Duodenal mucosa (tissue), 2 donors: Measurements from ENCODE around the gene HECA.

ENCODE experiments used
- H3K27ac ChIP-seq: one replicate; pipeline ENCODE4 v1.7.0; 2013; ENCODE audit warnings: low read depth, low read length
- H3K27me3 ChIP-seq, 2 donors: one replicate each; pipeline ENCODE4 v1.7.0; 2013; ENCODE audit warnings: low read length in 2 of 2, control low read depth in 1 of 2; ENCODE audit not compliant: insufficient read depth in 2 of 2, control insufficient read depth in 1 of 2
- H3K36me3 ChIP-seq, 2 donors: one replicate each; pipeline ENCODE4 v1.7.0; 2013; ENCODE audit warnings: low read length in 2 of 2, control low read depth in 1 of 2; ENCODE audit not compliant: insufficient read depth in 2 of 2, control insufficient read depth in 1 of 2
- H3K4me1 ChIP-seq, 2 donors: one replicate each; pipeline ENCODE4 v1.7.0; 2013; ENCODE audit warnings: low read length in 2 of 2, control low read depth in 1 of 2; ENCODE audit not compliant: insufficient read depth in 2 of 2, control insufficient read depth in 1 of 2
- H3K4me3 ChIP-seq, 2 donors: one replicate each; pipeline ENCODE4 v1.7.0; 2013; ENCODE audit warnings: low read length in 2 of 2, low read depth in 1 of 2
- H3K9ac ChIP-seq, 2 donors: one replicate each; pipeline ENCODE4 v1.7.0; 2013; ENCODE audit warnings: low read length in 2 of 2, low read depth in 1 of 2
- H3K9me3 ChIP-seq, 2 donors: one replicate each; pipeline ENCODE4 v1.7.0; 2013; ENCODE audit warnings: low read length in 2 of 2, control low read depth in 1 of 2; ENCODE audit not compliant: control insufficient read depth in 1 of 2

Gene HECA

DNA sequence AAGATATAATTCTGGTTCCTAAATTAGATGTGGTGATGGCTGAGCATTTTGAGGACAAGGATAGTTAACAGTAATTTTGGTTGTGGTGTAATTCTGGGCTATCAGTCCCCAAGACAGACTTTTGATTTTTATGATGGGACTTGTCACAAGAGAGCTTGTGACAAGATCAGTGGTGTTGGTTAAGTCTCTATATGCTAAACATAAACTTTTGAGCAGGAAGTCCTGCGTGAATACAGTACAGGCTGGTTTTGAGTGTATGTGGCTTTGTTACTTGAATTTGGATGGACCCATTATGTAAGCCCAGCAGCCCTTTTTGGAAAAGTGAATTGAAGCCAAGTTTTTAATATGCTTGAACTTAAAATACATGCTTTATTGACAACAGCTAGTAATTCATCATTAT is 38.9 kb downstream of the HECA start:
- Histone ChIP-seq H3K27ac (no peak overlapping the region), H3K4me1 (peaks cover 14 to 17% of the 10 kb centered on the region in 2 donors), H3K27me3 (no peaks in the 10 kb centered on the region), H3K36me3 (peaks cover 28 to 38% of the 10 kb centered on the region in 2 donors), H3K9ac (no peak overlapping the region), H3K9me3 (no peaks in the 10 kb centered on the region), H3K4me3 (no peak overlapping the region)

DNA sequence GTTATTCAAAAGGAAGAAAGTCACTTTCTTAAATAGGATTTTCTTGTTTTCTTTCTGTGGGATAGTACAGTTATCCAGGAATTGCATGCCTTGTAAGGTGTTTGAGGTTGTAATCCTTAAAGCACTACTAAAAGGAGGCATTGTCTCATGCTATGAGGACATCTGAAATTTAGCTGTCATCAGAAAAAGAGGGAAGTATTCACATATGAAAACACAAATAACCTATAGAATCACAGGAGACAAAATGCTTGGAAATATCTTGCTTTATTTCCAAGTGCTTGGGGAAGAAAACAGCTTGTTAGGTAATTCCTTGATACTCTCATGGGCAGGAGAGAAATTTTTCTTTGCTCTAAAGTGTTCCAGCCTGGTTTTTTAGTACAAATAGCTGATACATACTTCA is 40.1 kb downstream of the HECA start:
- no peak overlapping the region for H3K27ac ChIP-seq
- H3K4me1 ChIP-seq: peaks cover 14 to 17% of the 10 kb centered on the region in 2 donors
- no peaks in the 10 kb centered on the region for H3K27me3 ChIP-seq
- no peak overlapping the region for H3K9ac ChIP-seq
- no peak overlapping the region for H3K4me3 ChIP-seq
- H3K9me3 ChIP-seq: no peaks in the 10 kb centered on the region
- peaks cover 30 to 44% of the 10 kb centered on the region in 2 donors for H3K36me3 ChIP-seq

DNA sequence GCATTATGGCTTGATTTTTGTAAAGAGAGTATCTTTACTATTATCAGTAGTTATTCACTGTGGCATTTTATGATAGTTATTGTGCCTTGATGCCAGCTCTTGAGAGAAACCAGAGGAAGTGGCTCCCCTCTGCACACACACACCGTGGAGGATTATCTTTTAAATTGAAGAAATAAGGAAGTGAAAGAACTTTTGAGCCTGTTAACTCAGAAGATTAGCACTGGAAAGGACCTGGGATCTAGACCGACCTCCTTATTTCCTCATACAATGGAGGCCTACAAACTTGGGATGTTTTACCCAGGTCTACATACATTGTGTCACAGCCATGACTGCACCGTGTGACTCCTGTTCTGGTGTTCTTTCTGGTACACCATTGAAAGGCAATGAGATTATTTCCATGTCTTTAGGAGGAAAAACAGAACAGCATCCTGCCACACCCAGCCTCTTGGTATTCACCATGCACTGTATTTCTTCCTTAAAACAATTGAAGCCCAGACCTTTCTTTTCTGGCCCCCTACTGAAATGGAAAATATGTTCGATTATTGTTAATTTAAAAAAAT is 40.6 kb downstream of the HECA start:
- H3K4me1 ChIP-seq: peaks cover 14 to 17% of the 10 kb centered on the region in 2 donors
- no peak overlapping the region for H3K4me3 ChIP-seq
- peaks cover 30 to 49% of the 10 kb centered on the region in 2 donors for H3K36me3 ChIP-seq
- no peaks in the 10 kb centered on the region for H3K9me3 ChIP-seq
- H3K27me3 ChIP-seq: no peaks in the 10 kb centered on the region
- H3K9ac ChIP-seq: no peak overlapping the region
- H3K27ac ChIP-seq: no peak overlapping the region

DNA sequence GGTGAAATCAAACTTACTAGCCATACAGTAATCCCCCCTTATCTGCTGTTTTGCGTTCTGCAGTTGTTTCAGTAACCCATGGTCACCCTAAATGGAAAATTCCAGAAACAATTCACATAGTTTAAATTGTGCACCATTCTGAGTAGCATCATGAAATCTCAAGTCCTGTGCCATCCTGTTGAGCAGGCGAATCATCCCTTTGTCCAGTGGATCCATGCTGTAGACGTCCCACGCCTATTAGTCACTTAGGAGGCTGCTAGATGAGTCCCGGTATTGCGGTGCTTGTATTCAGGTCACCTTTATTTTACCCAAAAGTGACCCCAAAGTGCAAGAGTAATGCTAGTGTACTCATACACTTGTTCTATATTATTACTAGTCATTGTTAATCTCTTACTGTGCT is 46.4 kb downstream of the HECA start:
- no peaks in the 10 kb centered on the region for H3K4me1 ChIP-seq
- H3K9me3 ChIP-seq: no peaks in the 10 kb centered on the region
- no peak overlapping the region for H3K9ac ChIP-seq
- no peaks in the 10 kb centered on the region for H3K27me3 ChIP-seq
- no peak overlapping the region for H3K4me3 ChIP-seq
- peaks cover 21 to 45% of the 10 kb centered on the region in 2 donors for H3K36me3 ChIP-seq
- no peak overlapping the region for H3K27ac ChIP-seq

DNA sequence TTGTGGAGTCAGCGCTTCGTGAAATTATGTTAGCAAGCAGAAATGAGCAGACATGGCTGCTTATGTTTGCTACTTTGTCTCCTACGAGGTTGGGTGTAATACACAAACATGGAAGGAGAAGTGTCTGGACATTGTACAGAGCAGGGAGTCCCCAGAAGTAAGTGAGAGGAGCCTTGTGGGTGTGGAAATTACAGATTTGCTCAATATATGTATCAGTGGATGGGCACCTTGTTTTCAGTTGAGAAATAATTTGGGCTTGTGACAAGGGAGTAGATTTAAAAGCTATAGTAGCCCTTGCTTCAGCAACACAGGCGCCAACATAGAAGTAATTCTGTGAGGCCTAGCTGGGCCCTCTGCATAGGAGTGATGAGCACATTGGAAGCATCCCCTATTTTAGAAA is 49.2 kb downstream of the HECA start:
- H3K4me3 ChIP-seq: no peak overlapping the region

DNA sequence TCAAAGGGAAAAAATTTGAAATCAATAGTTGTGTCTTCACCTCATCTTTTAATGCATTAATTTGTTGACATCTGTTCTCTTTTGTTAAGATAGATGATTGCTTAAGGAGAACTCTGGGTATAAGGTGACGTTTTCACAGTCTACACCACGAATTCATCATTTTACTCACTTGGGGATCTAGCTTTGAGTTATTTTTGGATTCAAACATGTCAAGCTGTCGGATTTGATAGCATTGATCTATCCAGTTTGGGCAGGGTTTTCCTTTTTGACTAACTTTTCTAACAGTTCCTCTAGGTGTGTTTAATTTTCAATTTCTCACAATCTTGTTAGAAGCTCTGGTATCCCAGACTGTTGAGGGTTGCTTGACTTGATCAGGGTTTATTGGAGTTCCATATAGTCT is 49.6 kb downstream of the HECA start:
- Histone ChIP-seq H3K27me3 (no peaks in the 10 kb centered on the region), H3K9me3 (no peaks in the 10 kb centered on the region), H3K9ac (no peak overlapping the region), H3K4me1 (no peaks in the 10 kb centered on the region), H3K36me3 (peaks cover 4 to 20% of the 10 kb centered on the region in 2 donors), H3K27ac (no peak overlapping the region), H3K4me3 (no peak overlapping the region)

More for the DNA sequence above, 49.2 kb downstream of the HECA start:
- no peaks in the 10 kb centered on the region for H3K9me3 ChIP-seq
- no peak overlapping the region for H3K27ac ChIP-seq
- peaks cover 4 to 23% of the 10 kb centered on the region in 2 donors for H3K36me3 ChIP-seq
- H3K4me1 ChIP-seq: no peaks in the 10 kb centered on the region
- H3K27me3 ChIP-seq: no peaks in the 10 kb centered on the region
- no peak overlapping the region for H3K9ac ChIP-seq

DNA sequence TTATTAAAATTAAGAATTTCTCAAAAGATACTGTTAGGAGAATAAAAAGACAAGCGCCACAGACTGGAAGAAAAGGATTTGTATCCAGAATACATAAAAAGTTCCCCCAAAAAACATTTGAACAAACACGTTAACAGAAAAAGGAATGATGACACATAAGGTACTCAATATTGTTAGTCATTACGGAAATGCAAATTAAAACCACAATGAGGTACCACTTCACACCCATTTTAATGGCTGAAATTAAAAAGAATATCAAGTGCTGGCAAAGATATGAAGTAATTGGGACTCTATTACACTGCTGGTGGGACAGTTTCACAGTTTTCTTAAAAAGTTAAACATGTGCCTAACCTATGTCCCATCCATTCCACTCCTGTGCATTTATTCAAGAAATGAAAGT is 51.4 kb downstream of the HECA start:
- Histone ChIP-seq H3K4me1 (no peaks in the 10 kb centered on the region), H3K4me3 (no peak overlapping the region), H3K9ac (no peak overlapping the region), H3K27me3 (no peaks in the 10 kb centered on the region), H3K27ac (no peak overlapping the region), H3K36me3 (peaks cover 2 to 7% of the 10 kb centered on the region in 2 donors), H3K9me3 (no peaks in the 10 kb centered on the region)

DNA sequence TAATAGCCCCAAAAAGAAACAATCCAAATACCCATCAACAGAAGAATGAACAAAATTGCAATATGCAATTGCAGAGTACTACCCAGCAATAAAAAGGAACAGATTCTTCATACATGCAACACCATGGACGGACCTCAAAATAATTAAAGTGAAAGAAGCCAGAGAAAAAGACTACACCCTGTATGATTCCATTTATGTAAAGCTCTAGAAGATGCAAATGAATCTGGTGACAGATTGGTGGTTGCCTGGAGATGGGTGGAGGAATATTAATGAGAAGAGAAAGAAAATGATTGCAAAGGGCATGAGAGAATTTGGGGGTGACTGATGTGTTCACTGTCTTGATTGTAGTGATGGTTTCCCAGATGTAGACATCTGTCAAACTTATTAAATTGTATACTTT is 51.8 kb downstream of the HECA start:
- Histone ChIP-seq H3K4me3 (no peak overlapping the region), H3K27ac (no peak overlapping the region), H3K27me3 (no peaks in the 10 kb centered on the region), H3K9ac (no peak overlapping the region), H3K4me1 (no peaks in the 10 kb centered on the region), H3K9me3 (no peaks in the 10 kb centered on the region), H3K36me3 (peaks cover 0 to 5% of the 10 kb centered on the region in 2 donors)

DNA sequence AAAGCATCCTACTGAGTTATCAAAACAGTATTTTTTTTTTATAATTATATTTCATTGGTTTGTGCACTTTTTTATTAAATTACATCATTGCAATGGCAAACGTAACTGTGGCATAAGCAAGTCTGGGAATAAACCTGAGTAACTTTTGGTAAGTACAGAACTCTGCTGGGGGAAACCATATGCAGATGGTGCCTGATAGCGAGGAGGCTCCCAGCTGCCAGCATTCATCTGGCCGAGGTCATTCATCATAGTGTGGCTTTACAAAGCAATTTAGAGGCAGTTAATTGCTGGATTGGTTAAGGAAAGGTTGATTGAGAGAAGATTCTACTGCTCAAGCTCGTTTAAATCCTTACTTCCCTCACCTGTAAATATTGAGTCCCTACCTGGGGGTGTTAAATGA is 52.6 kb downstream of the HECA start:
- no peaks in the 10 kb centered on the region for H3K27me3 ChIP-seq
- no peaks in the 10 kb centered on the region for H3K9me3 ChIP-seq
- H3K36me3 ChIP-seq: no peaks in the 10 kb centered on the region
- H3K9ac ChIP-seq: no peak overlapping the region
- no peak overlapping the region for H3K27ac ChIP-seq
- no peak overlapping the region for H3K4me3 ChIP-seq
- no peaks in the 10 kb centered on the region for H3K4me1 ChIP-seq

DNA sequence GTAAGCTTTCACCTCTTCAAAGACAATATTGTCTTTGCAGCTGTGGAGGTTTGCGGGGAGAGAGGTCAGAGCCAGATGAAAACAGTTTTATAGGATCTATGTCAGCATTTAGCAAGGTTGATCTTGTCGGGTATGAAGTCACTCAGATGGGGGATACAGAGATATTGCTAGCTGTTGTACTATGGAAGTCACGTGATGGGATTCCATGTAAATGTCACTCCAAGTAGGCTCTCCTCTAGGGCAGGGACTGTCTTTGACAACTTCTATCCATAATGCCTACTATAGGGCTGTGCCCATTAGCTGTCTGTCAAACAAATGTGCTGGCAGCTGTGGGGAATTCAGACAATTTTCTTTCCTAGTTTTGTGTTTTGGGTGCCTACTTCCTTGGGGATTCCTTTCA is 54.8 kb downstream of the HECA start:
- Histone ChIP-seq H3K9me3 (no peaks in the 10 kb centered on the region), H3K4me1 (no peaks in the 10 kb centered on the region), H3K36me3 (no peaks in the 10 kb centered on the region), H3K4me3 (no peak overlapping the region), H3K9ac (no peak overlapping the region), H3K27me3 (no peaks in the 10 kb centered on the region), H3K27ac (no peak overlapping the region)

DNA sequence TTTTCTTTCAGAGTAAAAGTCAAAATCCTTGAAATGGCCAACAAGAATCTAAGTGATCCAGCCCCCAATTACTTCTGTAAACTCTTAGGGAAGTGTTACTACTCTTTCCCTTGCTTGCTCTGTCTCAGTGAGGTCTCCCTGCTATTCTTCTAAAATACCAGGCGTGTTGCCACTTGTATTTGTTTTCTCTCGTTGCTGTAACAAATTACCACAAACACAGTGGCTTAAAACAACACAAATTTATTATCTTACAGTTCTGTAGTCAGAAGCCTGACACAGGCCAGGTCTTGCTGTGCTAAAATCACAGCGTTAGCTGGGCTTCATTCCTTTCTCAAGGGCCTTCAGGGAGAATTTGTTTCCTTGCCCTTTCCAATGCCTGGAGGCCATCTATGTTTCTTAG is 59.9 kb downstream of the HECA start:
- no peaks in the 10 kb centered on the region for H3K4me1 ChIP-seq
- H3K4me3 ChIP-seq: no peak overlapping the region
- no peak overlapping the region for H3K27ac ChIP-seq
- H3K27me3 ChIP-seq: no peaks in the 10 kb centered on the region
- no peaks in the 10 kb centered on the region for H3K36me3 ChIP-seq
- H3K9ac ChIP-seq: no peak overlapping the region
- H3K9me3 ChIP-seq: no peaks in the 10 kb centered on the region
